Smooth muscle cell (in vitro differentiated cells): ENCODE results near the gene SERPINA12. TPM values are rescaled to one million over a fixed set of nuclear protein-coding genes. Genes with fewer than 3 reads are reported as not detected.

Source experiments
- DNase-seq: peaks from one replicate; lab custom pipeline; 2025; ENCODE audit not compliant: unreplicated experiment; lab: John Stamatoyannopoulos, UW
- H2AFZ ChIP-seq: fragments of 200-600 bp; sonication (generic); 2 replicates; pipeline ENCODE4 v1.6.0; 2016; ENCODE audit warnings: antibody characterized with exemption, low read depth, mild to moderate bottlenecking
- H3F3A ChIP-seq: fragments of 200-600 bp; sonication (generic); 2 replicates; pipeline ENCODE4 v1.6.0; 2017; ENCODE audit warnings: antibody characterized with exemption, low read depth
- H3K27ac ChIP-seq: fragments of 200-600 bp; sonication (generic); 2 replicates; pipeline ENCODE4 v1.5.1; 2016; ENCODE audit warnings: low read depth, mild to moderate bottlenecking
- H3K27me3 ChIP-seq: fragments of 200-600 bp; sonication (generic); 2 replicates; pipeline ENCODE4 v1.6.1; 2016; ENCODE audit warnings: low read depth, mild to moderate bottlenecking
- H3K36me3 ChIP-seq: fragments of 200-600 bp; sonication (generic); 2 replicates; pipeline ENCODE4 v1.5.1; 2016; ENCODE audit warnings: low read depth
- H3K4me1 ChIP-seq: fragments of 200-600 bp; sonication (generic); 2 replicates; pipeline ENCODE4 v1.5.1; 2016; ENCODE audit warnings: low read depth
- H3K4me2 ChIP-seq: fragments of 200-600 bp; sonication (generic); 2 replicates; pipeline ENCODE4 v1.6.0; 2016; ENCODE audit warnings: mild to moderate bottlenecking
- H3K4me3 ChIP-seq: fragments of 200-600 bp; sonication (generic); 2 replicates; pipeline ENCODE4 v1.5.1; 2016; ENCODE audit warnings: mild to moderate bottlenecking
- H3K79me2 ChIP-seq: fragments of 200-600 bp; sonication (generic); 2 replicates; pipeline ENCODE4 v1.6.0; 2016; ENCODE audit warnings: low read depth, mild to moderate bottlenecking
- H3K9ac ChIP-seq: fragments of 200-600 bp; sonication (generic); 2 replicates; pipeline ENCODE4 v1.6.0; 2016; ENCODE audit warnings: low read depth
- H3K9me3 ChIP-seq: fragments of 200-600 bp; sonication (generic); replicated peaks from 2 replicates; pipeline ENCODE4 v1.5.1; 2016; ENCODE audit warnings: low read depth
- H4K20me1 ChIP-seq: fragments of 200-600 bp; sonication (generic); 2 replicates; pipeline ENCODE4 v1.6.0; 2016; ENCODE audit warnings: low read depth
- WGBS: methylation state at CpG from one replicate; pipeline ENCODE4 v1.1.7; 2016; ENCODE audit warnings: low lambda C conversion rate; 5-methylcytosine and 5-hydroxymethylcytosine counted together
- polyA plus RNA-seq: library from polyadenylated mRNA; unstranded; fragments of >200 nt; fragmentation: Nextera tagmentation; extraction: Ambion mirVana; gene quantifications from 2 replicates; pipeline ENCODE4 v1.2.1, GENCODE V29; 2016
- total RNA-seq: library from RNA; depleted of rRNA; stranded (reverse); fragments of >200 nt; gene quantifications from 2 replicates; pipeline ENCODE4 v1.2.3, GENCODE V29; 2014
- TF ChIP-seq, protein P1 (sequence below): fragments of 200-600 bp; sonication (generic); IDR thresholded peaks from 2 replicates; pipeline ENCODE4 v1.5.1; 2017; ENCODE audit warnings: borderline replicate concordance, mild to moderate bottlenecking, antibody characterized with exemption; ENCODE audit not compliant: insufficient read depth, poor library complexity, severe bottlenecking

Gene SERPINA12
- total and polyA plus RNA-seq, 2 experiments from 2014 or later: not detected

DNA sequence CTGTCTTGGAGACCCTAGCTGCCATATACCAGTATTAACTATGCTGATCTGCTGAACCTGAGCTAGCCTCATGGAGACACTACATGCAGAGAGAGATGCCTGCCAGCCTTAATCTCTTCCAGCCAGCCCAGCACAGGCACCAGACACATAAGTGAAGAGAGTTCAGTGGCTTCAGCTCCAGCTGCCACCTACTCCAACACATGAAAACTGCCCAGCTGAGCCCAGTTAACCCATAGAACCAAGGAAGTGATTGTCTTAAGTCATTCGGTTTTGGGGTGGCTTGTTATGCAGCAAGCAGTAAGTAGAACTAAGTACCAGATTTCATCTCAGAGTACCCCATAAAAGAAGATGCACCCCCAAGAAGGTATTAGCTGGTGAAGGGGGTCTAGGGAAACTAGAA lies 64.3 kb downstream of the SERPINA12 start:
- H3K4me2 ChIP-seq: no peak overlapping the region
- H3K4me1 ChIP-seq: no peaks in the 10 kb centered on the region
- WGBS: 67% methylated on average over 1 of the region's 1 CpG
- H3K27ac ChIP-seq: no peak overlapping the region
- no peaks in the 10 kb centered on the region for H4K20me1 ChIP-seq
- no peaks in the 10 kb centered on the region for H3K79me2 ChIP-seq
- H3K4me3 ChIP-seq: no peak overlapping the region
- no peaks in the 10 kb centered on the region for H3K36me3 ChIP-seq
- TF ChIP-seq, protein P1, sequence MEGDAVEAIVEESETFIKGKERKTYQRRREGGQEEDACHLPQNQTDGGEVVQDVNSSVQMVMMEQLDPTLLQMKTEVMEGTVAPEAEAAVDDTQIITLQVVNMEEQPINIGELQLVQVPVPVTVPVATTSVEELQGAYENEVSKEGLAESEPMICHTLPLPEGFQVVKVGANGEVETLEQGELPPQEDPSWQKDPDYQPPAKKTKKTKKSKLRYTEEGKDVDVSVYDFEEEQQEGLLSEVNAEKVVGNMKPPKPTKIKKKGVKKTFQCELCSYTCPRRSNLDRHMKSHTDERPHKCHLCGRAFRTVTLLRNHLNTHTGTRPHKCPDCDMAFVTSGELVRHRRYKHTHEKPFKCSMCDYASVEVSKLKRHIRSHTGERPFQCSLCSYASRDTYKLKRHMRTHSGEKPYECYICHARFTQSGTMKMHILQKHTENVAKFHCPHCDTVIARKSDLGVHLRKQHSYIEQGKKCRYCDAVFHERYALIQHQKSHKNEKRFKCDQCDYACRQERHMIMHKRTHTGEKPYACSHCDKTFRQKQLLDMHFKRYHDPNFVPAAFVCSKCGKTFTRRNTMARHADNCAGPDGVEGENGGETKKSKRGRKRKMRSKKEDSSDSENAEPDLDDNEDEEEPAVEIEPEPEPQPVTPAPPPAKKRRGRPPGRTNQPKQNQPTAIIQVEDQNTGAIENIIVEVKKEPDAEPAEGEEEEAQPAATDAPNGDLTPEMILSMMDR: no peak
- H3F3A ChIP-seq: no peaks in the 10 kb centered on the region
- no peak for DNase-seq
- H3K27me3 ChIP-seq: no peaks in the 10 kb centered on the region
- H3K9me3 ChIP-seq: no peaks in the 10 kb centered on the region
- H2AFZ ChIP-seq: no peak overlapping the region
- H3K9ac ChIP-seq: no peak overlapping the region

DNA sequence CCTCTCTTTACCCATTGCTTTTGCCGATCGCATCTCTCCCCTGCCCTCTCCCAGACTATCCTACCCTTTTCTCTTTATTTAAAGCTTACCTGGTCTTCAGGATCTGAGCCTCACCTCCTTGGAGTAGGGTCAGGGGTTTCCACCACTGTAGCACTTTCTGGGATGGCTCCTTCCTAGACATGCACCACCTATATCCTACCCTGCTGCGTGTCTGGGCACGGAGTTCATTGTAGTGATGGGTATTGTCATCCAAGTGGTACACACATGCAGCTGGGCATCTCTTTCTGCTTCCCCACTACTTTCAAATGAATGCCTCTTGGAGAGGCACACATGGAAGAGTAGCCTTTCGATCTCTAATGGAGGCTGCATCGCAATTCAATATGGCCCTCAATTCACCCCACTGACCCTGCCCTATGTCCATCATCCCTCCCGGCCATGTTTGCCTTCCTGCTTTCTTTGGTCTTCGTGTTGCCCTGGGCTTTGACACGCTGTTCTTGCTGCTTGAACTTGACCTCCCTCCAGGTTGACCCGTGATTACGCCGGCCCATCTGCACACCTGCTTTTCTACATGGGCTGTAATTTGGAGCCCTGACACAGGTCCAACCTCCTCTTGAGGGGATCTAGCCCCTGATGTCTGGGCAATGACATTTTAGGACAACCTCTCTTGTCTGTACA lies 67.6 kb downstream of the SERPINA12 start:
- Histone ChIP-seq H3K9ac (no peak overlapping the region), H3K4me2 (no peak overlapping the region), H3K36me3 (no peaks in the 10 kb centered on the region), H2AFZ (no peak overlapping the region), H3K27ac (no peak overlapping the region), H3F3A (no peaks in the 10 kb centered on the region), H3K4me1 (no peaks in the 10 kb centered on the region), H3K9me3 (no peaks in the 10 kb centered on the region), H3K4me3 (no peak overlapping the region), H3K79me2 (no peaks in the 10 kb centered on the region), H3K27me3 (no peaks in the 10 kb centered on the region), H4K20me1 (no peaks in the 10 kb centered on the region)
- no peak for DNase-seq
- WGBS: 78% methylated on average over 12 of the region's 12 CpGs
- TF ChIP-seq, protein P1: no peak

DNA sequence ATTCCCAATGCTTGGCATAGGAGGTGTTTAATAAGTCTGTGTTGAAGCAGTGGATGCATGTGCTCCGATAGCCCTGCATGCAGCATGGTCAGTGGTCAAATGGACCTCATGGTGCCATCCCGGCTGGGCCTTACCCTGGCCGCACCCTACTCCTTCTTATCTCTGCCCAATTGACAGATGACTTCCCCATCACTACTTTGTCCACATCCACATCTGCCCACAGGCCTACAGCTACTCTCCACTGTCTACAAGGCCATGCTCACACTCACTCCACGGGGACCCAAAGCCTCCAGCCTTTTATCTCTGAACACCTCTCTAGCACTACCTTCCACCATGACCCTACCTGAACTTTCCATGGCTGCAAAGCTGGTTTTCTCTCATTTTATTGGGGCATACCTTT lies 68.1 kb downstream of the SERPINA12 start:
- Histone ChIP-seq H3K4me3 (no peak overlapping the region), H3K27me3 (no peaks in the 10 kb centered on the region), H3K79me2 (no peaks in the 10 kb centered on the region), H3K4me2 (no peak overlapping the region), H3K4me1 (no peaks in the 10 kb centered on the region), H3K9ac (no peak overlapping the region), H3F3A (no peaks in the 10 kb centered on the region), H2AFZ (no peak overlapping the region), H3K36me3 (no peaks in the 10 kb centered on the region), H3K27ac (no peak overlapping the region), H3K9me3 (no peaks in the 10 kb centered on the region), H4K20me1 (no peaks in the 10 kb centered on the region)
- TF ChIP-seq, protein P1: no peak
- DNase-seq: no peak
- 82% methylated on average over 4 of the region's 4 CpGs for WGBS

DNA sequence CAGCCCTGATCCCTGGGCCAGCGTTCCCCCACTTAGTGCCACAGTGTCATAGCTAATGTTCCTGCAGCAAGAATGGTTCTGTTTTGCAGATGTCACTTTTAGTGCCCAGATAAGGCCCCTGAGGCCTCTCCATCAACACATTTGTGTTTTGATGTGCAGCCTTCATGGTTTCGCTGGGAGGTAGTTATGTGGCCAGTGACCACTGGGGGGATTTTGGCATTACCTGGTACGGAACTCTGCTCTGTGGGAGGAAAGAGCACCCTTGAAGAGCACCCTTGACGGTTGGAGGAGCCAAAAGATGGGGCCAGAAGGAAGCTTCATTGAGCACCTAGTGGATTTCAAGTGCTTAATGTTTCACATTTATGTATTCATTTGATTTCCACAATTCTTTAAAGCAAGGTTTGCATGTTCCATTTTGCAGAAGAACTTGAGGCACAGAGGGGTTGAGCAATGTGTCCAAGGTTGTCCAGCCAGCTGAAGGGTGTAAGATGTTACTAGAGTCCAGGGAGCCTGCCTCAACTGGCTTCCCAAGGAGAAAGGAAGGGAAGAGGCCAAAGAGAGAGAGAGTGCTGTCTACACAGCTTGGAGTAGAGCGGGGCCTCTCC lies 69.7 kb downstream of the SERPINA12 start:
- Histone ChIP-seq H3K9me3 (no peaks in the 10 kb centered on the region), H4K20me1 (no peaks in the 10 kb centered on the region), H3K36me3 (no peaks in the 10 kb centered on the region), H3K27ac (no peak overlapping the region), H3K4me1 (no peaks in the 10 kb centered on the region), H3K4me2 (no peak overlapping the region), H3K4me3 (no peak overlapping the region), H3K9ac (no peak overlapping the region), H3F3A (no peaks in the 10 kb centered on the region), H3K27me3 (no peaks in the 10 kb centered on the region), H3K79me2 (no peaks in the 10 kb centered on the region), H2AFZ (no peak overlapping the region)
- WGBS: 64% methylated on average over 5 of the region's 5 CpGs
- DNase-seq: no peak
- TF ChIP-seq, protein P1: no peak
